Measurements from ENCODE around the gene ZBTB3.
"Not testable (repeated sequence)": the region's sequence is repeated elsewhere in the genome, so short reads cannot be mapped to it uniquely, and the experiment has no call there.

Gene ZBTB3

DNA sequence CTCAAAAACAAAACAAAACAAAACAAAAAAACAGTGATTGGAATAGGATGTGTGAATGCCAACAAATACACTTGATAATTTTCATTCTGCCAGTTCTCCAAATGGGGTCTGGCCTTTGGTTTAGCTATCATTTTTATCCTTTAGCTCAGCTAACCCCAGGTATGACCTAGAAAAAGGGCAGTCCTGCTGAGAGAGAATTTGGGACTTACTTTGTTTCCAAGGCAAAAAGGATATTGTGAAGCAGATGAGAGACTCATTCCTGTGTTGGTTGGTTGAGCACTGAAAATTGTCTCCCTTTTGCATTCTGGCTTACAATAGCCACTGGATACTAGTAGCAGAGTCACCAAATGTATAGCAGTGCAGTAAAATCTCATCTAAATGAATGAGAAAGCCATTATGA is 16.8 kb downstream of the ZBTB3 start:
- no peak for DNase-seq (ENCODE audit: low read depth, low spot score)
- H3K4me3 ChIP-seq (ENCODE audit: low read depth, low read length): no peak overlapping the region
- TF ChIP-seq, protein P1, sequence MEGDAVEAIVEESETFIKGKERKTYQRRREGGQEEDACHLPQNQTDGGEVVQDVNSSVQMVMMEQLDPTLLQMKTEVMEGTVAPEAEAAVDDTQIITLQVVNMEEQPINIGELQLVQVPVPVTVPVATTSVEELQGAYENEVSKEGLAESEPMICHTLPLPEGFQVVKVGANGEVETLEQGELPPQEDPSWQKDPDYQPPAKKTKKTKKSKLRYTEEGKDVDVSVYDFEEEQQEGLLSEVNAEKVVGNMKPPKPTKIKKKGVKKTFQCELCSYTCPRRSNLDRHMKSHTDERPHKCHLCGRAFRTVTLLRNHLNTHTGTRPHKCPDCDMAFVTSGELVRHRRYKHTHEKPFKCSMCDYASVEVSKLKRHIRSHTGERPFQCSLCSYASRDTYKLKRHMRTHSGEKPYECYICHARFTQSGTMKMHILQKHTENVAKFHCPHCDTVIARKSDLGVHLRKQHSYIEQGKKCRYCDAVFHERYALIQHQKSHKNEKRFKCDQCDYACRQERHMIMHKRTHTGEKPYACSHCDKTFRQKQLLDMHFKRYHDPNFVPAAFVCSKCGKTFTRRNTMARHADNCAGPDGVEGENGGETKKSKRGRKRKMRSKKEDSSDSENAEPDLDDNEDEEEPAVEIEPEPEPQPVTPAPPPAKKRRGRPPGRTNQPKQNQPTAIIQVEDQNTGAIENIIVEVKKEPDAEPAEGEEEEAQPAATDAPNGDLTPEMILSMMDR (IDR thresholded peaks at IDR 0.05; ENCODE audit: low read depth, low read length): no peak
- in situ Hi-C loops (cut with HindIII; ENCODE audit: low sequenced_read_pairs): no loop called here

DNA sequence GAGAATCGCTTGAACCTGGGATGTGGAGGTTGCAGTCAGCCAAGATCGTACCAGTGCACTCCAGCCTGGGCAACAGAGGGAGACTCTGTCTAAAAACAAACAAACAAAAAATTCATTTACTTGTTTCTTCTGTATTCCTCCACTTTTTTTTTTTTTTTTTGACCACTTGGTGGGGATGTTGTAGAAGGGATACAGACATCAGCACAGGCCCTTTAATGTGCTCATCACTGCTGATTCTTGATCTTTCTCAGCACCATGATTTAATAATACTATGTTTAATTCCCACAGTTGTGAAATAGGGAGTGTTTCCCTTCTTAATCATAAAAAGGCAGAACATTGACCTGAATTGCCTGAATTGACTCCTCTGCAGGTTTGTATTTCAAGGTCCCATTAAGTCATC is 21.1 kb downstream of the ZBTB3 start:
- no peak overlapping the region for H3K4me3 ChIP-seq (ENCODE audit: low read depth, low read length)
- peak; percentile 29 for DNase-seq (ENCODE audit: low read depth, low spot score)
- in situ Hi-C loops (cut with HindIII; ENCODE audit: low sequenced_read_pairs): no loop called here
- TF ChIP-seq, protein P1 (IDR thresholded peaks at IDR 0.05; ENCODE audit: low read depth, low read length): no peak

DNA sequence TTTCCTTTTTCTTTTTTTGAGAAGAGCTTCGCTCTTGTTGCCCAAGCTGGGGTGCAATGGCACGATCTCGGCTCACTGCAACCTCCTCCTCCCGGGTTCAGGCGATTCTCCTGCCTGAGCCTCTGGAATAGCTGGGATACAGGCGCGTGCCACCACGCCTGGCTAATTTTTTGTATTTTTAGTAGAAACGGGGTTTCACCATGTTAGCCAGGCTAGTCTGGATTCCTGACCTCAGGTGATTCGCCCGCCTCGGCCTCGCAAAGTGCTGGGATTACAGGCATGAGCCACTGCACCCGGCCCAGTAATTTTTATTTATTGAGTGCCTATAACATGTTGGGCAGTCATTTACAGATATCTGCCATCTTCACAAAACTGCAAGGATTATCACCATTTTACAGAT is 23.9 kb downstream of the ZBTB3 start:
- DNase-seq (ENCODE audit: low read depth, low spot score); in situ Hi-C loops (cut with HindIII; ENCODE audit: low sequenced_read_pairs): not testable (repeated sequence)
- peak overlapping the region; percentile 78 for H3K4me3 ChIP-seq (ENCODE audit: low read depth, low read length)

DNA sequence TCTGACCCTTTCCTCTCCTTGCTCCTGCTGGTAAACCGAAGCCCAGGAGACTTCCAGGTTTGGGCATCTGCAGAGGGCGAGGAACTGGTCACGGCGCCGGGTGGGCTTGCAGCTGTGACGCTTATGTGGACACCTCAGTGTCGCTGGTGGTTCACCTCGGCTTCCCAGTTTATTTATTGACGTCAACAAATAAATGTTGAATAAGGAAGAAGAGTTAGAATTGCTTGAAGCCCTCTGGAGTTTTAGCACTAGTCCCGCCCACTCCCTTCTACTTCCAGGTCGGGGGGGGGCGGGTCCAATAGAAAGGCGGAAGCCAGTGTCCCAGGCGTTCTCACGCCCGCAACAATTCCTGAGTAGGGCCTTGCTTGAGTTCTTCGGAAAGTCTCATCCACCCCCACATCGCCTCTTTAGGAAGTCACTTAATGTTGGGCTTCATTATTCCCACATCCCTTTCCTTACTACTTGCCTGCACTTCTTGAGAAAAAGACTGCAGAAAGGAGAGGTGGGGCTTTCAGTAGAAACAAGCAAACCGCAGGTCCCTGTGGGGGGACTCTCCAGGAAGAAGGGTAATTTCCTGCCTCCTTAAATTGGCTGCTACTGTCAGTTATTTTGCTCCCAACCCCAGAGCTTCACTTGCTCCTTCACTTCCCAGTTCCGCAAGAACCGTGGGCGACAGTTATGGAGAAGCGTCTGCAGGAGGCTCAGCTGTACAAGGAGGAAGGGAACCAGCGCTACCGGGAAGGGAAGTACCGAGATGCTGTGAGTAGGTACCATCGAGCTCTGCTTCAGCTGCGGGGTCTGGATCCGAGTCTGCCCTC is 25.6 kb downstream of the ZBTB3 start, which contains the start of gene TTC9C:
TSS of gene TTC9C (plus strand) at position 316 of the 818 bp plus-strand sequence. CDS start at position 679, 363 bp downstream.
- TF ChIP-seq, protein P1 (IDR thresholded peaks at IDR 0.05; ENCODE audit: low read depth, low read length): no peak
- in situ Hi-C loops (cut with HindIII; ENCODE audit: low sequenced_read_pairs): no loop called here
- peak within 1 kb of the TSS; percentile 78 for H3K4me3 ChIP-seq (ENCODE audit: low read depth, low read length)
- peak; percentile 90 for DNase-seq (ENCODE audit: low read depth, low spot score)

DNA sequence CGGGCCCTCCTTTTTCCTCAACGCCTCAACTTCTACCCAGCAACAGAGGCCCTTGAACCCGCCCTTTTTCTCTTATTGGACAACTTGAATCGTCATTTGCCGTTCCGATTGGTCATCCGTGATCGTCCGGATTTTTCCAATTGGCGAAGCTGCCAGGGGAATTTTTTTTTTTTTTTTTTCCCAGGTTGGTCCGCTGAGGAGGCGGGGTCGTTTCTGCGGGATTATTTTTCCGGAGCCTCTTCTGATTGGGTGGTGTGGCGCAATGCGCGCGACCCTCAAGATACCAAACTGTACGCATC is 26.1 kb downstream of the ZBTB3 start:
- in situ Hi-C loops (cut with HindIII; ENCODE audit: low sequenced_read_pairs): no loop called here
- TF ChIP-seq, protein P1 (IDR thresholded peaks at IDR 0.05; ENCODE audit: low read depth, low read length): no peak
- DNase-seq (ENCODE audit: low read depth, low spot score): peak; percentile 98
- H3K4me3 ChIP-seq (ENCODE audit: low read depth, low read length): peak overlapping the region; percentile 78

DNA sequence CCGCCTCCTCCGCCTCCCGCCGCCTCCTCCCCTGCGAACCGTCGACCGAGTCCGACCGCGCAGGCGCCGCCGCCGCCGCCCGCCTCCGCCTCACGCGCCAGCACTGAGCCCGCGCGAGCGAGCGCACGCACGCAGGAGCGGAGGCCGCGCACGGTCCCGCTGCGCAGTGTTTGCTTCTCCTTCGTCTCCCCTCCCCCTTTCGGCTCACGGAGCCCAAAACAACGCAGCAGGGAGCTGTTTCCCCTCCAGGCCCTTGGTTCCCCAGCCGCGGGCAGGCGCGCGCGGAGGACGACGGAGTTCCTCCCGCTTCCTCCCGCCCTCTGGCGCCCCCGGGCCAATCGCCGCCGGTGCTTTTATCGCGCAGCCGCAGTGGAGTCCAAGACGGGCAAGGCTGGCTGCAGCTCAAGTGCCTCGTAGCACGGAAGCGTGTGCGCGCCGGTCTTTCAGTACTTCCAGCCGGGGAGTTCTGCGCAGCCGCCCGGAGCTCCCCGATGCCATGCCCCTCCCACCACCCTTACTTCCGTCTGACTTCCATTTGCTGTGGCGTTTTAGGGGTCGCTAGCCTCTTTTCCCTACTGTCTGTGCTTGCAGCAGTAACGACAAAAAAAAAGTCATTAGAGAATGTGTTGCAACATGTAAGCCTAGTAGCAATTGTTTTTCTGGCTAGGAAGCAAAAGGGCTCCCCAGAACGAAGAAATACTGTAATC is 26.6 kb downstream of the ZBTB3 start, which contains the start of gene HNRNPUL2:
TSS of gene HNRNPUL2 (minus strand) at position 293 of the 707 bp plus-strand sequence. CDS start 301 bp downstream, outside the sequence.
- DNase-seq (ENCODE audit: low read depth, low spot score): peak; percentile 99
- in situ Hi-C loops (cut with HindIII; ENCODE audit: low sequenced_read_pairs): no loop called here
- peak within 1 kb of the TSS; percentile 78 for H3K4me3 ChIP-seq (ENCODE audit: low read depth, low read length)
- TF ChIP-seq, protein P1 (IDR thresholded peaks at IDR 0.05; ENCODE audit: low read depth, low read length): peak; percentile 6

DNA sequence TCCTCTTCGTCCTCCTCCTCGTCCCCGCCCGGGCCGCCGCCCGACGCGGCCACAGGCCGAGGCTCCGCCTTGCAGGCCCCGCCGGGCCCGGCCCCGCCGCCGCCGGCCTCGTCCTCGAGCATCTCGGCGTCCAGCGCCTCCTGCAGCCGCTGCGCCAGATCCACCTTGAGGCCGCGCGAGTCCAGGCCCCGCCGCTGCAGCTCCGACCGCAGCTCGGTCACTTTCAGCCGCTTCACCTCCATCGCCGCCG is 27.1 kb downstream of the ZBTB3 start:
- in situ Hi-C loops (cut with HindIII; ENCODE audit: low sequenced_read_pairs): no loop called here
- peak overlapping the region; percentile 78 for H3K4me3 ChIP-seq (ENCODE audit: low read depth, low read length)
- DNase-seq (ENCODE audit: low read depth, low spot score): no peak
- TF ChIP-seq, protein P1 (IDR thresholded peaks at IDR 0.05; ENCODE audit: low read depth, low read length): no peak
